ENCODE results near the gene GAMT.
"Not testable (repeated sequence)": the region's sequence is repeated elsewhere in the genome, so short reads cannot be mapped to it uniquely, and the experiment has no call there.

GAMT gene

DNA sequence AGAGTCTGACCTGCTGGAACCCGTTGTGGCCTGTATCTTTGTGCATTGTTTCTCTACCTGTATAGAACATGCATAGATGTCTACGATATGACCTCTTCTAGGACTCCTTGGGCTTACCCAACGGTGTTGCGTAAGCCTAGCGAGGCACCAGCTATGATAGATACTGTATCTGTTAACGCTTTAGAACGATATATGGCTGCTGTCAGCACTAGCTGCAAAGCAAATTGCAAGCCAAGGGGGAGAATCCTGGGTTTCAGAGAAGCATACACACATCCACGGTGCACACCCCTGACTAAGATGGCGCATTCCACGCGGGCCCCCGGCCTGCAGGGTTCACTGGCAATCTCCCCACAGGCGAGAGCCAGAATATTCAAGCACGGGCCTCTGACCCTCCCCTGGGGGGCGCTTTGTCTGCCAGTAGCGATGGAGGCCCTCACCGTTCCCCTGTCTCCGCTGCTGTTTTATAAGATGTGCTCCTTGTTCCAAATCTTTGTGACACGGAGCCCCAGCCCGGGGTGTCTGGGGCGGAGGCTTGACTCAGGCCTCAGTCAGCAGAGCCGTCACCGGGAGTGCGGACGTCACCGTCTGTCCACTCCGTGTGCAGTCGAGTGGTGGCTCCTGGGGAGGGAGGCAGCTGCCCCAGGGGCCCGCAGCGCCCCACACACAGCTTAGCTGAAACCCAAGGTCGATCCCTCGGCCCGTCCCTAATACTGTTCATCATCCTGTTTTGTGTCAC lies 23.9 kb upstream of the GAMT start:
- Histone ChIP-seq H3K9ac (ENCODE audit: low read length in 5 of 5) (no peak overlapping the region), H3K9me3 (ENCODE audit: control insufficient read depth in 5 of 5, low read length in 5 of 5) (no peaks in the 10 kb centered on the region), H3K36me3 (ENCODE audit: control insufficient read depth in 5 of 5, insufficient read depth in 5 of 5, low read length in 5 of 5) (peaks cover 0 to 96% (median 93%) of the 10 kb centered on the region in 5 donors), H3K4me1 (ENCODE audit: control insufficient read depth in 5 of 5, insufficient read depth in 5 of 5, low read length in 5 of 5) (no peaks in the 10 kb centered on the region), H3K27ac (ENCODE audit: low read depth, low read length) (no peak overlapping the region), H3K4me3 (ENCODE audit: low read depth in 1 of 5, low read length in 5 of 5) (no peak overlapping the region), H3K27me3 (ENCODE audit: control insufficient read depth in 5 of 5, insufficient read depth in 4 of 5, low read length in 5 of 5) (no peaks in the 10 kb centered on the region)

DNA sequence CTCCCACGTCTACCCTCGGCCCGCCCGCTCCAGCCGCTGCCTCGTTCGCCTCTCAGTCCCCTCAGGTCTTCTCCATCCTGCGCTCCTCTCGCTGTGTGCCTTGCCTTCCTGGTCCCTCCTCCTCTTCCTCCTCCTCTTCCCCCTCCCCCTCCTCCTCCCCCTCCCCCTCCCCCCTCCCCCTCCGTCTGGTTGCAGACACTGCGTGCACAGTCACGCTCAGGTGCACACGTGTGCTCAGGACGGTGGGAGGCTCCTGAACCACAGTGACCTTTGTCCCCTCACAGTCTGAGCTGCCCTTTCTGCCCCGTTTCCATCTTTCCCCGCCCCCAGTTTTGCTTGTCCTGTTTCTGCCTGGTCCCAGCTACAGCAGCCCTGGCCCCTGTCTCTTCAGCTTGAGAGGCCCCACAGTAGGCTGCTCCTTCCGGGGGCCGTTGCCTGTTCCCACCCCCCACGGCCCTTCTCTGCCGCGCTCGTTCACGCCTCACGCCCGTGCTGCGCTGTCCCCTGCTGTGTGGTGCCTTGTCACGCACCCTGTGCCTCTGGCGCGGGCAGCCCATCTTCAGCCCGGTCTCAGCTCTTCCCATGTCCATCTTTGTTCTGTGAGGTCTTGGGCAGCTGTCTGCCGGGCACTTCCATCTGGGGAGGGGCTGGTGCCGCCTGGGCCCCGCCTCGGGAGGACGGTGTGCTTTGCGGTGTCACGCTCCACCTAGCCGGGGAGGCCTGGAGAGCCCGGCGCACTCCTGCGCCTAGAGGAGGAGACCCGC lies 23.0 kb upstream of the GAMT start:
- no peak overlapping the region for H3K27ac ChIP-seq (ENCODE audit: low read depth, low read length)
- no peak overlapping the region for H3K4me3 ChIP-seq (ENCODE audit: low read depth in 1 of 5, low read length in 5 of 5)
- H3K36me3 ChIP-seq (ENCODE audit: control insufficient read depth in 5 of 5, insufficient read depth in 5 of 5, low read length in 5 of 5) = peaks cover 0 to 94% (median 92%) of the 10 kb centered on the region in 5 donors

DNA sequence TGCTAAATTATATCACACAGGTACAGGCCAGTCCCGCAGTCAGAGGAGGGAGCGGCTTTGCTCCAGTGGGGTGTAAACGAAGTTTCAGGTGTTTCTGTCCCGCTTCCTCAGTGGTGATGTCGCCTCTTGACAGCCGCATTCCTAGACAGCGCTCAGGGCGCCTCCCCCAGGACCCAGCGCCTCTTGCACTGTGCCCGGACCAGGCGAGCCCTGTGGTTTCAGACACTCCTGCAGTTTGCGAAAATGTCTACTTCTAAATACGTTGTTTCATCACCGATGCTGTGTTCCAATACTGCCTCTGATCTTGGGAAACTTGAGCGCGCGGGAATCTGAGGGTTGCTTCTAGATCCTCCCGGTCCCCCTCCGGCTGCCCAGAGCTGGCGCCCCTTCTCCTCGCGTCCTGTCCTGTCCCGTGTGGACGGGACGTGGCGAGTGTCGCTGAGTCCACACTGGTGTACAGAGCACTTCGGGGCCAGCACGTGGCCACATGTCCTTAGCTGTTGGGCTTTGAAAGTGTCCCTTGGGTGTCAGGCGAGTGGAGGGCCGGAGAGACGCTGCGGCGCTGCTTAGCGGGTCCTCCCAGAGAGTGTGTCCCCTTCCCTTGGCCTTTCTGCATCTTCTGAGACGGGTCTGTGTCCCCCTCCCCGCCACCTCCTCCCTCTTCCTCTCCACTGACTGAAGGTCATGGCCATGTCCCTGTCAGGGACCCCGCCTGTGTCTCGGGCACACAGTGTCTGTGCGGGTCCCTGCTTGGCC lies 22.3 kb upstream of the GAMT start:
- no peaks in the 10 kb centered on the region for H3K9me3 ChIP-seq (ENCODE audit: control insufficient read depth in 5 of 5, low read length in 5 of 5)
- no peak overlapping the region for H3K9ac ChIP-seq (ENCODE audit: low read length in 5 of 5)
- peaks cover 0 to 94% (median 92%) of the 10 kb centered on the region in 5 donors for H3K36me3 ChIP-seq (ENCODE audit: control insufficient read depth in 5 of 5, insufficient read depth in 5 of 5, low read length in 5 of 5)
- H3K4me1 ChIP-seq (ENCODE audit: control insufficient read depth in 5 of 5, insufficient read depth in 5 of 5, low read length in 5 of 5) = no peaks in the 10 kb centered on the region
- H3K27me3 ChIP-seq (ENCODE audit: control insufficient read depth in 5 of 5, insufficient read depth in 4 of 5, low read length in 5 of 5) = no peaks in the 10 kb centered on the region
- no peak overlapping the region for H3K4me3 ChIP-seq (ENCODE audit: low read depth in 1 of 5, low read length in 5 of 5)
- H3K27ac ChIP-seq (ENCODE audit: low read depth, low read length) = no peak overlapping the region

More for the DNA sequence above, 23.0 kb upstream of the GAMT start:
- Histone ChIP-seq H3K4me1 (ENCODE audit: control insufficient read depth in 5 of 5, insufficient read depth in 5 of 5, low read length in 5 of 5) (no peaks in the 10 kb centered on the region), H3K27me3 (ENCODE audit: control insufficient read depth in 5 of 5, insufficient read depth in 4 of 5, low read length in 5 of 5) (no peaks in the 10 kb centered on the region), H3K9ac (ENCODE audit: low read length in 5 of 5) (no peak overlapping the region), H3K9me3 (ENCODE audit: control insufficient read depth in 5 of 5, low read length in 5 of 5) (no peaks in the 10 kb centered on the region)

DNA sequence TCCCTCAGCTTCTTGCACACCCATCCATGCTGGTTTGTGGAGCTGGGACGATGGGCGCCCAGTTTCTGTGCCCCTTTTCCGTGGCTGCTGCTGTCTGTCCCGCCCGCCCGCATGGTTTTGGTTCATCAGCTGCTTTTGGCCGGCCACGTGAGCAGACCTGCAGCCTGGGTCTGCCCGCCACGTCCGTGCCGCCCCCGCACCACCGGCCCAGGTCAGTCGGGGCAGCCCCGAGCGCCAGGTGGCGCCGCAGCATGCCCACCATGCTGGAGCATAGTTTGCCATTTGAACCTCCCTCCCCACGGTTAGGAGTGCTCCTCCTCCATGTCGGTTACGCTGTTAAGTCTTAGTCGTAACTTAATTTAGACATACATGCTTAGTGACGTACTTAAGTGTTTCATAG lies 21.6 kb upstream of the GAMT start:
- peaks cover 0 to 96% (median 93%) of the 10 kb centered on the region in 5 donors for H3K36me3 ChIP-seq (ENCODE audit: control insufficient read depth in 5 of 5, insufficient read depth in 5 of 5, low read length in 5 of 5)
- peaks cover 0 to 4% (median 2%) of the 10 kb centered on the region in 5 donors for H3K4me1 ChIP-seq (ENCODE audit: control insufficient read depth in 5 of 5, insufficient read depth in 5 of 5, low read length in 5 of 5)
- no peak overlapping the region for H3K4me3 ChIP-seq (ENCODE audit: low read depth in 1 of 5, low read length in 5 of 5)
- H3K27me3 ChIP-seq (ENCODE audit: control insufficient read depth in 5 of 5, insufficient read depth in 4 of 5, low read length in 5 of 5) = no peaks in the 10 kb centered on the region
- H3K27ac ChIP-seq (ENCODE audit: low read depth, low read length) = no peak overlapping the region
- no peak overlapping the region for H3K9ac ChIP-seq (ENCODE audit: low read length in 5 of 5)
- no peaks in the 10 kb centered on the region for H3K9me3 ChIP-seq (ENCODE audit: control insufficient read depth in 5 of 5, low read length in 5 of 5)

DNA sequence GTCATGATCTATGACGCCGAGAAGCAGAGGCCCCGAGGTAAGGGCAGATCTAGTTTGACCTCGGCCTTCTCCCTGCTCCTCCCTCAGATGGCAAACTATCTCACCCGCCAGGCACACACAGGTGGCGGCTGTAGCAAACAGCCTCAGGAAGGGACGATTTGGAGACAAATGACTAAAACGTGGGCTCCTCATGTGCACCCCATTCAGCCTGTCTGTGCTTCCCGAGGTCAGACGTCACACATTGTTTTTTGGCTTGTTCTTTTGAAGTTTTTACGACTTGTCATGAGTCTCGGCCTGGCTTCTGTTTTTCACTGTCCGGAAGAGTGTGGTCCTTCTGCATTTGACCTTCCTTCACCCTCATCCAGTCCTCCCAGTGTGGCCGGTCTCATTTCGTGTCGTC lies 21.0 kb upstream of the GAMT start:
- no peaks in the 10 kb centered on the region for H3K9me3 ChIP-seq (ENCODE audit: control insufficient read depth in 5 of 5, low read length in 5 of 5)
- no peak overlapping the region for H3K9ac ChIP-seq (ENCODE audit: low read length in 5 of 5)
- no peak overlapping the region for H3K27ac ChIP-seq (ENCODE audit: low read depth, low read length)
- peaks cover 0 to 94% (median 92%) of the 10 kb centered on the region in 5 donors for H3K36me3 ChIP-seq (ENCODE audit: control insufficient read depth in 5 of 5, insufficient read depth in 5 of 5, low read length in 5 of 5)
- no peaks in the 10 kb centered on the region for H3K27me3 ChIP-seq (ENCODE audit: control insufficient read depth in 5 of 5, insufficient read depth in 4 of 5, low read length in 5 of 5)
- peaks cover 0 to 10% (median 7%) of the 10 kb centered on the region in 5 donors for H3K4me1 ChIP-seq (ENCODE audit: control insufficient read depth in 5 of 5, insufficient read depth in 5 of 5, low read length in 5 of 5)
- H3K4me3 ChIP-seq (ENCODE audit: low read depth in 1 of 5, low read length in 5 of 5) = no peak overlapping the region

DNA sequence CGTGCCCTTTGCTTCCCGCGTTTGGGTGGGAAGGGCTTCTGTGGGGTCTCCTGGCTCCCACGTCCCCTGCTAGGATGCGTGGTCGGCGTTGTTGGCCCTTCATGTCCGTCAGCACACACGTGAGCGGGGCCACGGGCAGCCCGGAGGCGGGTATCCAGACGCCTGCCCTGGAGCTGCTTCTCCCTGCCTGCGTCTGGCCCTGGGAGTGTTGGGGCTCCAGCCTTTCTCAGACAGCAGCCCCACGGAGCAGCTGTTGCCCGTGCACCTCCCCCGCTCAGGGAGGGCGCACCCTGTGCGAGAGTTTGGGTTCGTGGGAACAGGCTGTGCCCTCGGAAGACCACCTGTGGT lies 20.6 kb upstream of the GAMT start:
- H3K9me3 ChIP-seq (ENCODE audit: control insufficient read depth in 5 of 5, low read length in 5 of 5) = no peaks in the 10 kb centered on the region
- no peak overlapping the region for H3K4me3 ChIP-seq (ENCODE audit: low read depth in 1 of 5, low read length in 5 of 5)
- H3K36me3 ChIP-seq (ENCODE audit: control insufficient read depth in 5 of 5, insufficient read depth in 5 of 5, low read length in 5 of 5) = peaks cover 0 to 92% (median 90%) of the 10 kb centered on the region in 5 donors
- H3K9ac ChIP-seq (ENCODE audit: low read length in 5 of 5) = no peak overlapping the region
- H3K27ac ChIP-seq (ENCODE audit: low read depth, low read length) = no peak overlapping the region
- no peaks in the 10 kb centered on the region for H3K27me3 ChIP-seq (ENCODE audit: control insufficient read depth in 5 of 5, insufficient read depth in 4 of 5, low read length in 5 of 5)
- H3K4me1 ChIP-seq (ENCODE audit: control insufficient read depth in 5 of 5, insufficient read depth in 5 of 5, low read length in 5 of 5) = peaks cover 0 to 14% (median 12%) of the 10 kb centered on the region in 5 donors

DNA sequence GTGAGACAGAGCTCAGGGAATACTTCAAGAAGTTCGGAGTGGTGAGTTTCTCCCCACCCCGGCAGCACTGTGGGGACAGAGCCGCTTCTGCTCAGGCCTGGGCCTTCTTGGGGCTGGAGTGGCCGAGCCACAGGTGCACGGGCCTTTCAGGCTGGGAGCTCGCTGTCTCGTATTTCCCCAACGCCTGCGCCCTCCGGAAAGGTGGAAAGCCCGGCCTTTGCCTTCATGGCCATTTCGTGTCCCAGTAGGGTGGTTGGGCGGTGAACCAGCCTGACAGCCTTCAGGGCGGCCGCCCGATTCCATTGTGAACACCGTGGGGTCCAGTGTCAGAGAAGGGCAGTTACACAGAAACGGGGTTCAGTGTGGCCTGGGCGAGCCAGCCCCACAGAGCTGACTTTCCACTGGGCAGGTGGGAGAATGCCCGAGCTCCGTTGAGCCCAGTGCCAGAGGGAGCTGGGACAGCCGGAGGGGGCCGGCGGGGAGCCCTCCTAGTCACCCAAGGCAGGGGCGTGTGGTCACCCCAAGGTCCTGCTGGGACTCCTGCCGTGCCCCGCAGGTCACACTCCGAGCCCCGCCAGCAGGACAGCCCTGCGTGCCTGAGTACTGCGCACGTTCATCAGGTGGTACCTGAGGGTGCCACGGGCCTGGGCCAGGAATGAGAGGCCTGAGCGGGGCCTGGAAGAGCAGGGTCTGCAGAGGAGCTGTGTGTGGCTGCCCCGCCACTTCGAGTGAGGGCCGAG lies 20.0 kb upstream of the GAMT start:
- Histone ChIP-seq H3K4me1 (ENCODE audit: control insufficient read depth in 5 of 5, insufficient read depth in 5 of 5, low read length in 5 of 5) (peaks cover 0 to 20% (median 17%) of the 10 kb centered on the region in 5 donors), H3K27me3 (ENCODE audit: control insufficient read depth in 5 of 5, insufficient read depth in 4 of 5, low read length in 5 of 5) (no peaks in the 10 kb centered on the region), H3K9ac (ENCODE audit: low read length in 5 of 5) (no peak overlapping the region), H3K4me3 (ENCODE audit: low read depth in 1 of 5, low read length in 5 of 5) (no peak overlapping the region), H3K36me3 (ENCODE audit: control insufficient read depth in 5 of 5, insufficient read depth in 5 of 5, low read length in 5 of 5) (peaks cover 0 to 89% (median 84%) of the 10 kb centered on the region in 5 donors), H3K9me3 (ENCODE audit: control insufficient read depth in 5 of 5, low read length in 5 of 5) (no peaks in the 10 kb centered on the region), H3K27ac (ENCODE audit: low read depth, low read length) (no peak overlapping the region)

DNA sequence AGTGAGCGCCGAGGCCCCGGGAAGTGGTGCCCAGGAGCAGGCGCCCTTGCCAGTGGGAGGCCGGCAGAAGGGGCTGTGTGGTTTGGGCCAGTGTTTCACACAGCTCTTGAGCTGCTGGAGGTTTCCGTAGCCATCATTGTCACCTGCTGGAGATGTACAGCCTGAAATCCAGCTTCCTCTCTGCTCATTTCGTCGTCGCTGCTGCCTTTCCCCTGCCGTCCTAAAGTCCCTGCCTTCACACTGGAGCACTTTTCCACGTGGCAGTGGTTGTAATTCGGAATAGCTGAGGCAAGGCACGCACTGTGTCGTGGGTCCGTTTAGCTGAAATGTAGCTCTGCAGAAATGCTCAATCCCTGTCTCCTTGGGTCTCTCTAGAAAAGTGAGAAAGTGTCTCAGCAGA lies 19.2 kb upstream of the GAMT start:
- no peak overlapping the region for H3K27ac ChIP-seq (ENCODE audit: low read depth, low read length)
- H3K36me3 ChIP-seq (ENCODE audit: control insufficient read depth in 5 of 5, insufficient read depth in 5 of 5, low read length in 5 of 5) = peaks cover 0 to 81% (median 77%) of the 10 kb centered on the region in 5 donors
- H3K4me3 ChIP-seq (ENCODE audit: low read depth in 1 of 5, low read length in 5 of 5) = no peak overlapping the region

DNA sequence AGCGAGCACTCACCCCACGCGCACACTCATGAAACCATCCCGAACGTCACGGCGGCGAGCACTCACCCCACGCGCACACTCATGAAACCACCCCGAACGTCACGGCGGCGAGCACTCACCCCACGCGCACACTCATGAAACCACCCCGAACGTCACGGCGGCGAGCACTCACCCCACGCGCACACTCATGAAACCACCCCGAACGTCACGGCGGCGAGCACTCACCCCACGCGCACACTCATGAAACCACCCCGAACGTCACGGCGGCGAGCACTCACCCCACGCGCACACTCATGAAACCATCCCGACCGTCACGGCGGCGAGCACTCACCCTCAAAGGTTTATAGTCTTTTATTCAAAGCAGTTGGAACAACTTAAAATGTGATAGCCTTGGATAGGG lies 18.7 kb upstream of the GAMT start:
- H3K27ac ChIP-seq (ENCODE audit: low read depth, low read length); H3K9me3 ChIP-seq (ENCODE audit: control insufficient read depth in 5 of 5, low read length in 5 of 5): not testable (repeated sequence)

More for the DNA sequence above, 19.2 kb upstream of the GAMT start:
- no peaks in the 10 kb centered on the region for H3K9me3 ChIP-seq (ENCODE audit: control insufficient read depth in 5 of 5, low read length in 5 of 5)
- H3K9ac ChIP-seq (ENCODE audit: low read length in 5 of 5) = no peak overlapping the region
- no peaks in the 10 kb centered on the region for H3K27me3 ChIP-seq (ENCODE audit: control insufficient read depth in 5 of 5, insufficient read depth in 4 of 5, low read length in 5 of 5)
- peaks cover 7 to 28% (median 25%) of the 10 kb centered on the region in 5 donors for H3K4me1 ChIP-seq (ENCODE audit: control insufficient read depth in 5 of 5, insufficient read depth in 5 of 5, low read length in 5 of 5)

More for the DNA sequence above, 18.7 kb upstream of the GAMT start:
- peaks cover 0 to 76% (median 72%) of the 10 kb centered on the region in 5 donors for H3K36me3 ChIP-seq (ENCODE audit: control insufficient read depth in 5 of 5, insufficient read depth in 5 of 5, low read length in 5 of 5)
- H3K4me3 ChIP-seq (ENCODE audit: low read depth in 1 of 5, low read length in 5 of 5); H3K9ac ChIP-seq (ENCODE audit: low read length in 5 of 5); H3K27me3 ChIP-seq (ENCODE audit: control insufficient read depth in 5 of 5, insufficient read depth in 4 of 5, low read length in 5 of 5): not testable (repeated sequence)
- peaks cover 9 to 32% (median 30%) of the 10 kb centered on the region in 5 donors for H3K4me1 ChIP-seq (ENCODE audit: control insufficient read depth in 5 of 5, insufficient read depth in 5 of 5, low read length in 5 of 5)

Measured in subcutaneous abdominal adipose tissue (tissue), 5 donors.